NOMO-1 treated with DMSO at 0.1 percent for 48 hours (cell line): ENCODE measurements around the gene KCNG3.

Experiments
- DNase-seq: peaks from one replicate; lab custom pipeline; 2025; ENCODE audit not compliant: unreplicated experiment; lab: John Stamatoyannopoulos, UW

KCNG3 gene, protein sequence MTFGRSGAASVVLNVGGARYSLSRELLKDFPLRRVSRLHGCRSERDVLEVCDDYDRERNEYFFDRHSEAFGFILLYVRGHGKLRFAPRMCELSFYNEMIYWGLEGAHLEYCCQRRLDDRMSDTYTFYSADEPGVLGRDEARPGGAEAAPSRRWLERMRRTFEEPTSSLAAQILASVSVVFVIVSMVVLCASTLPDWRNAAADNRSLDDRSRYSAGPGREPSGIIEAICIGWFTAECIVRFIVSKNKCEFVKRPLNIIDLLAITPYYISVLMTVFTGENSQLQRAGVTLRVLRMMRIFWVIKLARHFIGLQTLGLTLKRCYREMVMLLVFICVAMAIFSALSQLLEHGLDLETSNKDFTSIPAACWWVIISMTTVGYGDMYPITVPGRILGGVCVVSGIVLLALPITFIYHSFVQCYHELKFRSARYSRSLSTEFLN

DNA sequence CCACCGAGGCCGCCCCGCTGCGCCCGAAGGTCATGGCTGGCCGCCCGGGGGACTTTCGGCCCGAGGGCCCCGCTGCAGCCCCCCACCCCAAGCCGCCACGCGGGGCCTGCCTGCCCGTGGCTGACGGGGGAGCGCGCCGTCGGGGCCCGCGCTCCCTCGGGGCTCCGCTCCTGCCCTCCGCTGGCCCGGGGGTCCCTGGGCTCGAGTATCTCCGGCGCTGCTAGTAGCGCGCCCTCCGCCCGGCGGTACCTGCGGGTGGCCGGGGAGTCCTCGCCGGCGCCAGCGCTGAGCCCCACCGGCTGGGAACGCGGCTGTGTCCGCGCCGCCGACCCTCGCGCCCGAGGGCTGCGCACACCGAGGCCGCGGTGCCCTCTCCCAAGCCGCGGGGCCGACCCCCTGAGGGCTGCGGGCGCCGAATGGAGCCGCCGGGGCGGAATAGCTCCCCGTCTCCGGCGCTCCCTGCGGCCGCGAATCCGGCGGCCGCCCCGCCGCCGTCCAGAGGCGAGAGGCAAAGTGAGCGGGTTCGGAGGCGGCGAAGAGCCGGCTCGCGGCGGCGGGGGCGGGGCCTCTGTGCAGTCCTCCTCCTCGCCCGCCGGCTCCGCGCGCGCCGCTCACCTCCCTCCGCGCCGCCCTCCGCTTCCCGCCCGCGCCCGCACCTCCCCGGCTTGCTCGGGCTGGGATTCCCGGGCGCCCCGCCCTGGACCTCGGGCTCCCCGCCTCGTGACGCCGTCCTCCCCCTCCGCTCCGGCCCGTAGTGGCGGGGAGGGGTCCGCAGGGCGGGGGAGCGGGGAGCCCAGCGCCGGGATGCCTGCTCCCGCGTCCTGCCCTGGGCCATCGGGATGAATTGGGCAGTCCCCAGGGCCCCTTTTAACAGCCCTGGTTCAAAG is at the start of gene KCNG3:
Gene KCNG3 (minus strand): TSS at position 515 of the 887 bp plus-strand sequence. CDS start 481 bp downstream, at position 34.
- peak; percentile 15 for DNase-seq

DNA sequence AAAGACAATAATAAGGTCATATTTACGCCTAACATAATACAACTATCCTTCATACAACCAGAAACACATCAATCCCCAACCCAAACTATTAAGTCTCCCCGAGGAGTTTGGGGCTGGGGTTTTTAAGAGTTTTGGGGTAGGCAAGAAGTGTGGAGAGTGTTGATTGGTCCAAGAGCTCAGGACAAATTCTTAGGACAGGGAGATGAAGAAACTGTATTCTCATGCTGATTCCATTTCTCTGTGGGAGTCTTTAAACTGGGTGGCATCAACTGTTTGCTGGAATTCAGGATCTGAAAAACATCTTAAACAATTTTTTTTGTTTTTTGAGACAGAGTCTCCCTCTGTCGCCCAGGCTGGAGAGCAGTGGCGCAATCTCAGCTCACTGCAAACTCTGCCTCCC is 49.1 kb upstream of the KCNG3 start:
- no peak for DNase-seq

DNA sequence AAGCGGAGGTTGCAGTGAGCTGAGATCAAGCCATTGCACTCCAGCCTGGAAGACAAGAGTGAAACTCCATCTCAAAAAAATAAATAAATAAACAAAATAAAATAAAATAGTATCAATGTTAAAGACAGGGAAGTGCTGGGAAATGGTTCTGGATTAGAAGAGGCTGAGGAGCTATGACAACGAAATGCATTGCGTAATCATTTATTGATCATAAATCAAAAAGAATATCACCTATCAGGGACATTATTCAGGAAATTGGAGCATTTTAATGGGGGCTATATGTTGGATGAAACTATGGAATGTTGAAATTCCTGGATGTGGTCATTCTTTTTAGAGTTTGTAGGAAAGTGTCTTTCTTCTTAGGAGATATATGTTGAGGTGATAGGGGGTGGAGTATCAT is 43.7 kb upstream of the KCNG3 start:
- DNase-seq, result no peak

DNA sequence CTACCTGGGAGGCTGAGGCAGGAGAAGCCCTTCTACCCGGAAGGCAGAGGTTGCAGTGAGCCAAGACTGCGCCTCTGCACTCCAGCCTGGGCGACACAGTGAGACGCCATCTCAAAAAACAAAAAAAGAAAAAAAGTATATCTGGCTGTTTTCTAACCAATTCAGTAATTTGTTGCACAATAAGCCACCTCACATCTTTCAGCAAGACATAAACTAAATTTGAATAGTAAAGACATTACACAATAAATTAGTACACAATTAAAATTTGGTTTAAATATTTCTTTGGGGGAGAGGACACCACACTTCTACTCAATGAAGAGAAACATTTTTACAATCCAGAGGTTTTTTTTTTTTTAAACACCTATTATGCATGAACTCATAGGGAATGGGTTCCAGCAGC is 38.6 kb upstream of the KCNG3 start:
- DNase-seq, result no peak

DNA sequence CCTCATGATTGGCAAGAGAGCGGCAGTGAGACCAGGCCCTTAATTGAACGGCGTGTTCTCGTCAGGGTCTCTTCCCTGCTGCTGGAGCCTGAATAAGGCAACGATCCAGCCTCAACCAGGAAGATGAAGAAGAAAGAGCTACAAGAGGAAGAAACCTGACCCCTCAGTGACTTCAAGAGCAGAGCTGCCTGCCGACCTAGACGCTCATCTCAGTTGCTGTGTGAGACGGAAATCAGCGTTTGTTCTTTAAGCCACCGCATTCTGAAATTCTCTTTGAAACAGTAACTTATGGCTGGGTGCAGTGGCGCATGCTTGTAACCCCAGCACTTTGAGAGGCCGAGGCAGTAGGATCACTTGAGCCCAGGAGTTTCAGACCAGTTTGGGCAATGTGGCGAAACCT is 29.6 kb upstream of the KCNG3 start:
- no peak for DNase-seq

DNA sequence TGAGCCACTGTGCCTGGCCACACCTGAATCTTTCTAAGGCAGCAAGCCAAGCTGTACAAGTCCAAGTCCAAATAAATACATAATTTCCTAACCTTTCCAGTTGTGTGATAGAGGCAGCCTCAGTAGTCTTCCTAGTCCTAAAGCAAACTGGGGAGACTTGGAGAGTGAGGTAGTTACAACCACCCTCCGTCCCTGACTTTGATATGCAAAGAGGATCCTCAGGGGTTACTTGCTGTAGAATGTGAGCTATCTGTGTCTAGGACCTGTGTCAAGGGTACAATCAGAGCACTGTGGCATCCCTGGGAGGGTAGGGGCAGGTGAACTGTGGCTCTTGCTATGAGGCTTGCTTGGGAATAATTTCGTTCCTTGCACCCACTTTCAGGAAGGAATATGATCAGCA is 28.3 kb upstream of the KCNG3 start:
- DNase-seq, result no peak

DNA sequence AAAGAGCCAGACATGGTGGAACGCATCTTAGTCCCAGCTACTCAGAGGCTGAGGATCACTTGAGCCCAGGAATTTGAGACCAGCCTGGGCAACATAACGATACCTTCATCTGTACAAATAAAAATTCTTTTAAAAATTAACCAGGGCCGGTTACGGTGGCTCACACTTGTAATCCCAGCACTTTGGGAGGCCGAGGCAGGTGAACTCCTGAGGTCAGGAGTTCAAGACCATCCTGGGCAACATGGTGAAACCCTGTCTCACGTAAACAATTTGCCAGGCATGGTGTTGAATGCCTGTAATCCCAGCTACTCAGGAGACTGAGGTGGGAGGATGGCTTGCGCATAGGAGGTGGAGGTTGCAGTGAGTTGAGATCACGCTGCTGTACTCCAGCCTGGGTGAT is 25.8 kb upstream of the KCNG3 start:
- no peak for DNase-seq

DNA sequence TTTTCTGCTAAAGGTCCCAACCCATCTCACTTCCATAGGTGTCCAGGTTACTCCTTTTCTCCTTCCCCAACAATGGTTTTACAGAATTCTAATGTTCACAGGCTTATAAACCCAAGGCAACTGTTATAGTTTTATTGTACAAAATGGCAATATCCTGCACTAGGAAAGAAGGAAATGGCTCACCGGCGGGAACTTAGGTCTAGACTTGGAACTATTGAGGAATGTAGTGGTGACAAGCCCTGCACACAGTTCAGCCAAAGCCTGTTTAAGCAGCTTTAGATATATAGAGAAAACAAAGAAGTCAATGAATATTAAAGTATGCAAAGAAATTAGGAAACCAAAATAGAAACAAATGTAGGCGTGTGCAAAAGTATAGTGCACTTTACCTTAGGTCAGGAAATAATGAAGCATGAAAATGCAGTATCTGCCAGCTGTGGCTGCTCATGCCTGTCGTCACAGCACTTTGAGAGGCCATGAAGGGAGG is 22.7 kb upstream of the KCNG3 start:
- DNase-seq, result no peak

DNA sequence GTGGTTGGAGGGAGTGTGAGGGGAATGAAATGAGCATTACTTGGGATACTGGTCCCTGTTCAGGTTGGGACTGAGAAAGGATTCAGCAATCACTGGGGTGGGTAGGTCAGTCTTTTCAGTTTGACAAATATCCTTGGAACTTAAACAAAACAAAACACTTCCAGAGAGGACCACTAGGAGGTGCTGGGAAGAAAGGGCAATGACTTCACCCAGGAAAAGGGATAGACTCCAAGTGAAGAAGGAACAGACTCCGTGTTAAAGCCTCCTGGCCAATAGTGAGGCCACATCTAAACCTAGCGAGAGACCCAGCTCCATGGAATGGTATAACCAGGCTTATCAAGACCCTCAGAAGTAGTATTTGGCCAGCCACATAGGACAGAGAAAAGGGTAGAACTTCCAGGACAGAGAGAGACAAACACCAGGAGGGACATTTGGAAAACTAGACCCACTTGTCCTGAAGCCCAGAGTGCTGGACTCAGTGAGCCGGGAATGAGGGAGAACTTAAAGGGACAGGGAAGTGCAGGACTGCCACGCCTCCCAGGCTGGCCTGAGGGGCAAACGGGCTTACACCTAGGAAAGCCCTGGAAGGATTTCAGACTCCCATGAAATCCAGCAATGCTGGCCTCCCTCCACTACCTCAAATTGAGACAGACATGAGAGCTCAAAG is 19.6 kb upstream of the KCNG3 start:
- DNase-seq, result no peak

DNA sequence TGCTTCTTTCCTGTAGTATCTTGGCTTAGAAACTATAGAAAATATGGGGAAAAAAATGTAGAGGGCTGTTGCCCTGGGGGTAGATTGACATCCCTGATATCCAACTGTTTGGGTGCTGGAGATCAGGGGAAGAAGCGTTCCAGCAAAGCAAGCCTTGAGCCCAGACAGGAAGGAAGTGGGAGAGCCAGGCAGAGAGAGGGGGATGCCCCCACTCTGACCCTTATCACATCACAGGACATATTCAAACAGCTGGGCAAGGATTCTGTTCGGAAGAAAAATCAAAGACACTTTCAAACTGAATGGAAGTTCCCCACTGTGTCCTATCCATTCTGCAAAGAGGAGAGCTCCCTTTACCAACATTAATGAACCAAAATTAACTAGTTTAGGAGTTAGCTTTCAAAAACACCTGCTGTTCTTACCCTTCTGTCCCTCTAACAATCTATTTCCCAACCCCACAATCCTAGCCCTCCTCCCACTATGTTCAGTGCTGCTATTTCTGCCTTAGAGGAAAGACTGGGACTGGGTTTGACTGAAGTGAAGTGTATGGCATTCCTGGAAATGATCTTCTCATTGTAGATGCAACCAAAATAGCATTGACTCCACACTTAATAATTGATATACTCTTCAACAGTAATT is 16.9 kb upstream of the KCNG3 start:
- no peak for DNase-seq

DNA sequence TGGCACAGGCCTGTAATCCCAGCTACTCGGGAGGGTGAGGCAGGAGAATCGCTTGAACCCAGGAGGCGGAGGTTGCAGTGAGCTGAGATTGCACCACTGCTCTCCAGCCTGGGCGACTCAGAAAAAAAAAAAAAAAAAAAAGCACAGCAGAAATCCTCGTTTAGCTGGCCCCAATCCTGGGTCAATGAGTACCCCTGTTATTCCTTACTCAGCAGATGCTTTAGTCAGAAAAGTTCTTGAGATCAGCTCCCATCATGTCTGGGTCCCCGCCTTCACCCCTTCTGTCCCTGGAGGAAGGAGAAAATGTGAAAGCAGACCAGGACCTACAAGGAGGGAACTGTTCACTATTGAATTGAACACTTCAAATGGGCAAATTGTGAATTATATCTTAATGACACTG is 16.4 kb upstream of the KCNG3 start:
- DNase-seq, result no peak

DNA sequence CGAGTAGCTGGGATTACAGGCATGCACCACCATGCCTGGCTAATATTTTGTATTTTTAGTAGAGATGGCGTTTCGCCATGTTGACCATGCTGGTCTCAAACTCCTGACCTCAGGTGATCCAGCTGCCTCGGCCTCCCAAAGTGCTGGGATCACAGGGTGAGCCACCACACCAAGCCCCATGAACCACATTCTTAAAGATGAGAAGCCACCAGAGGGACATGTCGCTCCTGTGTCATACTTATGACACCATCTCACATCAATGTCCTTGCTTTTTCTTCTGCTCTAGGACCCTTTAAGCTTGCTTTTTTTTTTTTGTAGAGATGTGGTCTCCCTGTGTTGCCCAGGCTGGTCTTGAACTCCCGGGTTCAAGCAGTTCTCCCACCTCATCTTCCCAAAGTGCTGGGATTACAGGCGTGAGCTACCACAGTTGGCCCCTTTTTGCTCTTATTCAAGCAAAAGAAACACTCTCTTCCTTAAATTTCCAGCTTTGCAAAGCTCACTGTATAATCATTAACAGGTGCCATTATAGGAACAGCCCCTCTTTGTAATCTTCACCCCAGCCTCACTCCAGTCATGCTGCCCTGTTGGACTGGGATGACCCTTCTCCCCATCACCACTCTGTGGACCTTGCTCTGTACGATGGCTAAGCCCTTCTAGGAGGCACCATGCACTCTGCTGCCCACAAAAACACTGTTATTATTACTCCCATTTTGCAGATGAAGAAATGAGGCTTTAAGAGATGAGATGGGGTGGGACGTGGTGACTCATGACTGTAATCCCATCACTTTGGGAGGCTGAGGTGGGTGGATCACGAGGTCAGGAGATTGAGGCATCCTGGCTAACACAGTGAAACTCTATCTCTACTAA is 10.8 kb upstream of the KCNG3 start:
- no peak for DNase-seq

DNA sequence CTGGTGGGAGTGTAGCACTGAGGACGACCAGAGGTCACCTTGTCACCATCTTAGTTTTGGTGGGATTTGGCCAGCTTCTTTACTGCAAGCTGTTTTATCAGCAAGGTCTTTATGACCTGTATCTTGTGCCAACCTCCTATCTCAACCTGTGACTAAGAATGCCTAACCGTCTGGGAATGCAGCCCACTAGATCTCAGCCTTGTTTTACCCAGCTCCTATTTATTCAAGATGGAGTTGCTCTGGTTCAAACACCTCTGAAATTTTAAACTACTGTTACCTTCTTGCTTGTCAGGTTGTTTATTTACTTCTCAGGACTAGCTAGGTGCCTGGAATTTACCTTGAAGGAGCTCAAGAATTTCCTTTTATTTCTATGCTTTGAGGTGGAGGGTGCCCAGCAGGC is 9.5 kb upstream of the KCNG3 start:
- DNase-seq, result no peak

DNA sequence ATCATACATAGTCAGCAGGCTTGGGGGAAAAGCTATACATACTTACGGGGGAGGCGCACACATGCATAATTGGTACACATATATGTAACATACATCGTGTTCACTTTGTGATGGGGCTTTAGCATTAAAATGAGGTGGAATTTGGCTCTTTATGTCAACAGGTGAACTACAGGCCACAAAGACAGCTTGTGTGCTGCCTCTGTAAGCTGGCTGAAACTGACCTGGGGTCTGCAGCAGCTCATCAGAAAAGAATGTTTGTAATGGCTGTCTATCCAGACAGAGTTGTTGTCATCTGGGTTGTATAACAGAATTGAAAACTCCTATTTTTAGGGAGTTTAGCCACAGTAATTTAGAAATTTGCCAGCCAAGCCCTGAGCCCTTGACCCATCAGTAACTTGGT is 4.7 kb upstream of the KCNG3 start:
- DNase-seq, result no peak

DNA sequence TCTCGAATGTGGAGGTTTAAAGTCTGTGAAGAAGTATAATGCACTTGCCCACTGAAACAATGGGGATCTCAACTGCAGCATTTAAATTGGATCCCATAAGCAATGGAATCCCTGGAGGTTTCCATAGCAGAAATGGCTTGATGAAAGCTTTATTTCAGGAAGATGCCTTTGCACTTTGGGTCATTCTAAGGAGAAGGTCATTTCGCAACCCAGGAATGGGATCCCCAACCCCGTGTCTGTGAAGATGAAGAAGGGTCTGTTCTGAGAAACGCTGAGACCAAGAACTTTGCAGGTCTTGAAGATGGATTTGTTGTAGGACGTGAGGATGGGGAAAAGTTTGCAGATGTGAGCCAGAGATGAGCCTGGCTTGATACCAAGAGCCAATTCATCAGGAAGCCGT is 1.8 kb upstream of the KCNG3 start:
- DNase-seq, result no peak

DNA sequence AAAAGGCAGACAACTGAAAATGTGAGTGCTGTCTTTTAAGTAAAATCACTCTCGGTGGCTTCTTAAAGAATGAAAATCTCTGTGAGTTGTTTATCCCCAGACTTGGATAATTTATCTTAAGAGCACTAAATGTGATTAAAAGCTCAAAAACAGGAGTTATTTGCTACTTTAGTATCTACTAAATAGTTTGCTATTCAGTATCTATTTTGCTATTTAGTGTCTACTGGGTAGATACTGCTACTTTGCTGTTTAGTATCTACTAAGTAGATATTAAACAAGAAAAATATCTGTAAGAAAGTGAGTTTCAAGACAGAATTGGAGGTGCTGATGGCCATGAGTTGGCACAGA is 1.4 kb upstream of the KCNG3 start:
- no peak for DNase-seq

DNA sequence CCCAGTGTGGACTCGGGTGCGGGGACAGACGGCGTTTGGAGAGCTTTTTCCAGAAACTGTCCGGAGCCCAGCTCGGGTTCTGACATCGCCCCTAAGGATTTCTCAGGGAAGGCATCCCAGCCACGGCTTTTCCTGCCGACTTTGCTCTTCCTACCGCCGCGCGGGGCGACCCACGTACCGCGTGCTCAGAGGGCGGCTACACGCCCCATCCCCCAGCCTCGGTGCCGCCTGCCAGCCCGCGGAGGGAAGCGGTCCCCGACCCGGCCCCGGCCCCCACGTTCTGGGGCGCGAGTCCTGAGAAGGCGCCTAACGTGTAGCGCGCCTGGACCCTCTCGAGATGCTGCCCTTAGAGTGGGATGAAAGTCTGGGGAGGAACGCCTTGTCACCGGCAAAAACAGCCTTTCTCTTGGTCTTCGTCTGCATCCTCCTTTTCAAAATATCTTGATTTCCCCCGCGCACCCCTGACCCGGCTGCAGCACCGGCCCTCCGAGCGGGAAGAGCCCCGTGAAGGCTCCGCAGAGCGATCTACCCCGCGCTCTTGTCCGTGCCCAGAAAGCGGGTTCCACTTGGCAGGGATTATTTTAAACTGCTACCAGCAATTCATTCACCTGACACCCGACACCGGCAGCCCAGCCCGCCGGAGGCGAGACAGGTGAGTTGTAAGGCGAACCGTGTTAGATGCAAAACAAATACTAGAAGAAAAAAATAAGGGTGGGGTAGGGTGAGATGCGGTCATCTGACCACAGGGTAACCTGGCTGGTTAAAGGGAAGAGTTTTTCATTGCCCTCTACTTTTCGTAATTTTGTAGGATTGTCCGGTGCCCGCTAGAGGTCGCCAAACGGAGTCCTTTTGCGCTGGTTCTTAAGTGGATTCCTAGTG is 812 bp upstream of the KCNG3 start:
- peak; percentile 74 for DNase-seq

DNA sequence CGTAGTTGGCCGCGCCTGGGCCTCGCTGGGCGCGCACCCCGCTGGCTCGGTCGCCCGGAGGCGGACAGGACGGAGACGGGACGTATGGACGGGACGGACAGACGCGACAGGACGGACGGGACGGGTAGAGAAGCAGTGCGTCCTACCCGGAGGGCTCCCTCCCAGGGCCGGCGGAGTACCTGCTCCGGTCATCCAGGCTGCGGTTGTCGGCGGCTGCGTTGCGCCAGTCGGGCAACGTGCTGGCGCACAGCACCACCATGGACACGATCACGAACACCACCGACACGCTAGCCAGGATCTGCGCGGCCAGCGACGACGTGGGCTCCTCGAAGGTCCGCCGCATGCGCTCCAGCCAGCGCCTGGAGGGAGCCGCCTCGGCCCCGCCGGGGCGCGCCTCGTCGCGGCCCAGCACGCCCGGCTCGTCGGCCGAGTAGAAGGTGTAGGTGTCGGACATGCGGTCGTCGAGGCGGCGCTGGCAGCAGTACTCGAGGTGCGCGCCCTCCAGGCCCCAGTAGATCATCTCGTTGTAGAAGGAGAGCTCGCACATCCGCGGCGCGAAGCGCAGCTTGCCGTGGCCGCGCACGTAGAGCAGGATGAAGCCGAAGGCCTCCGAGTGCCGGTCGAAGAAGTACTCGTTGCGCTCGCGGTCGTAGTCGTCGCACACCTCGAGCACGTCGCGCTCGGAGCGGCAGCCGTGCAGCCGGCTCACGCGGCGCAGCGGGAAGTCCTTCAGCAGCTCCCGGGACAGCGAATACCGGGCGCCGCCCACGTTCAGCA is 903 bp downstream of the KCNG3 start:
- DNase-seq, result no peak
